Astrocyte of the spinal cord (primary cell): Measurements from ENCODE around the gene BAG5.

ENCODE experiments used
- DNase-seq: peaks from one replicate; pipeline ENCODE4 v3.0.0; 2011; ENCODE audit warnings: low read depth, low spot score
- H3K4me3 ChIP-seq: 2 replicates; pipeline ENCODE4 v1.5.1; 2011; ENCODE audit warnings: low read depth, mild to moderate bottlenecking, low read length, moderate library complexity
- in situ Hi-C: cut with HindIII; loops from 2 replicates; pipeline ENCODE4 v1.10.0; 2017; ENCODE audit warnings: low sequenced_read_pairs
- TF ChIP-seq, protein P1 (sequence below): IDR thresholded peaks from 2 replicates; pipeline ENCODE4 v1.5.1; 2012; ENCODE audit warnings: low read depth, mild to moderate bottlenecking, low read length, inconsistent platforms

Gene BAG5

DNA sequence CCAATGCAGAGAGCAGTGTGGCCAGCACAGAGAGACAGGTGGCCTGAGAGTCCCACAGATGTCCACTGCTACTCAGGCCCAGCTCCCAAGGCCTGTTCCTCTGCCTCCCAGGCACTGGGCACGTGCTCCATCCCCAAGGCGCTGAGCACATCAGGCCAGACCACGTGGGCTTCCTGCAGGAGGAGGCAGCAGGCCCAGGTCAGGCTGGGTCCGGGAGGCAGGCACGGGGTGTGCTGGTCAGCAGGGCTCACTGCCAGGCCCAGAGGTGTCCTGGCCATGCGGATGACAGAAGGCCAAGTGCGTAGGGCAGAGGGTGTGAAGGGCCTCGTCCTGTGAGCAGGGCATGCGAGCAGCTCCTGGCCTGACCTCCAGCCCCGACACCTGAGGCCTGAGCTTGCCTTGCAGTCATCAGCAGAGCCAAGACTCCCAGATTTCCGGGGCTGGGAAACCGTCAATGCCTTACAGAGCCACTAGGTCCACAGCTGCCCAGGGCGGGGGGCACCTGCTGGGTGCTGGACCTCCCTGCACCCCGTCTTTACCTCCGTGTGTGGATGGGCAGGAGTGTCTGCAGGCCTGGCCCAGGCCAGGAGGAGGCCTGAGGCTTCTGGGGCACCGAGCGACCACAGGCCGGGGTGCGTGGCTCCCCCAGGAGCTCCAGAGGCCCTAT, 18.6 kb downstream of the BAG5 start:
- no peak for DNase-seq
- TF ChIP-seq, protein P1, sequence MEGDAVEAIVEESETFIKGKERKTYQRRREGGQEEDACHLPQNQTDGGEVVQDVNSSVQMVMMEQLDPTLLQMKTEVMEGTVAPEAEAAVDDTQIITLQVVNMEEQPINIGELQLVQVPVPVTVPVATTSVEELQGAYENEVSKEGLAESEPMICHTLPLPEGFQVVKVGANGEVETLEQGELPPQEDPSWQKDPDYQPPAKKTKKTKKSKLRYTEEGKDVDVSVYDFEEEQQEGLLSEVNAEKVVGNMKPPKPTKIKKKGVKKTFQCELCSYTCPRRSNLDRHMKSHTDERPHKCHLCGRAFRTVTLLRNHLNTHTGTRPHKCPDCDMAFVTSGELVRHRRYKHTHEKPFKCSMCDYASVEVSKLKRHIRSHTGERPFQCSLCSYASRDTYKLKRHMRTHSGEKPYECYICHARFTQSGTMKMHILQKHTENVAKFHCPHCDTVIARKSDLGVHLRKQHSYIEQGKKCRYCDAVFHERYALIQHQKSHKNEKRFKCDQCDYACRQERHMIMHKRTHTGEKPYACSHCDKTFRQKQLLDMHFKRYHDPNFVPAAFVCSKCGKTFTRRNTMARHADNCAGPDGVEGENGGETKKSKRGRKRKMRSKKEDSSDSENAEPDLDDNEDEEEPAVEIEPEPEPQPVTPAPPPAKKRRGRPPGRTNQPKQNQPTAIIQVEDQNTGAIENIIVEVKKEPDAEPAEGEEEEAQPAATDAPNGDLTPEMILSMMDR = no peak
- in situ Hi-C loops = no loop called here
- H3K4me3 ChIP-seq = no peak overlapping the region

GRCh38 chr14:103543140-103543539, 19.3 kb downstream of the BAG5 start:
- no peak overlapping the region for H3K4me3 ChIP-seq
- DNase-seq = no peak
- TF ChIP-seq, protein P1 = no peak
- in situ Hi-C loops = no loop called here

GRCh38 chr14:103542605-103543088, 19.8 kb downstream of the BAG5 start:
- DNase-seq = no peak
- TF ChIP-seq, protein P1 = no peak
- in situ Hi-C loops = no loop called here
- H3K4me3 ChIP-seq = no peak overlapping the region

DNA sequence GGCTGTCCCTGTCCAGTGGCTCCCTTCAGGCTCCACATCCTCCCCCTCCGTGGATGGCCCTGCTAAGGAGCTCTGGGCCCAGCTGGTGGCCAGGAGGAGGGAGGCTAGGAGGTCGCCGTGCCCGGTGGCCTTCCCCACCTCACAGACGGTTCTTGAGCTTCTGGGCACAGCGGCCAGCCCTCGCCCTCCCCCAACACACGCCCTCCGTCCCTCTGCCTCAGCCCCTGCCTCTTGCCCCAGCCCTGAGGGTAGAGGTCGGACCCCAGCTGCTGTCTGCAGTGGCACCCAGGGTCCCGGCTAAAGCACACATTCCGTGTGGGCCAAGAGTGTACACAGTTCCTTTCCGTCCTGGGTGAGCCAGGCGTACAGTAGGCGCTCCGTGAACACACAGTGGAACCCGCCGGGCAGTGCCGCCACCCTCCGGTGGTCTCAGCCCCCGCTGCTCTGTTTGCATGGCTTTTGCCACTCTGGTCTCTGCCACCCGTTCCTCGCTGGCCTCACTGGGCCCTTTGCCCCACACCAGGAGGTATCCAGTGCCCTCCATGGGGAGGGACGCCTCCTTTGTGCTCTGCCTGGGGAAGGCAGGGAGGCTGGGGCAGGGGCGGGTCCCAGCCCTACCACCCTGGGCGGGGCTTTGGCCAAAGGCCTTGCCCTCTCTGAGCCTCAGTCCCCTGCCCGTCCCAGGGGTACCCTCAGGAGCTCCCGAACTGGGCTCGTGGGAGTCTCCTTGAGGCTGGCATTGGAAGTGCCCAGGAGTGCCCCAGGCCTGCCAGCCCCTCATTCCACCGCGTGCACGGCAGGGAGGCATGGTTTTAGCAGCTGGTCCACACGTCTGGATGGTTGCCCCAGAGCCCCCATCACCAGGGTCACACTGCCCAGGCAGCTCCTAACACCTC, 20.5 kb downstream of the BAG5 start:
- no peak for DNase-seq
- TF ChIP-seq, protein P1 = peak; percentile 7
- no peak overlapping the region for H3K4me3 ChIP-seq
- in situ Hi-C loops = no loop called here

DNA sequence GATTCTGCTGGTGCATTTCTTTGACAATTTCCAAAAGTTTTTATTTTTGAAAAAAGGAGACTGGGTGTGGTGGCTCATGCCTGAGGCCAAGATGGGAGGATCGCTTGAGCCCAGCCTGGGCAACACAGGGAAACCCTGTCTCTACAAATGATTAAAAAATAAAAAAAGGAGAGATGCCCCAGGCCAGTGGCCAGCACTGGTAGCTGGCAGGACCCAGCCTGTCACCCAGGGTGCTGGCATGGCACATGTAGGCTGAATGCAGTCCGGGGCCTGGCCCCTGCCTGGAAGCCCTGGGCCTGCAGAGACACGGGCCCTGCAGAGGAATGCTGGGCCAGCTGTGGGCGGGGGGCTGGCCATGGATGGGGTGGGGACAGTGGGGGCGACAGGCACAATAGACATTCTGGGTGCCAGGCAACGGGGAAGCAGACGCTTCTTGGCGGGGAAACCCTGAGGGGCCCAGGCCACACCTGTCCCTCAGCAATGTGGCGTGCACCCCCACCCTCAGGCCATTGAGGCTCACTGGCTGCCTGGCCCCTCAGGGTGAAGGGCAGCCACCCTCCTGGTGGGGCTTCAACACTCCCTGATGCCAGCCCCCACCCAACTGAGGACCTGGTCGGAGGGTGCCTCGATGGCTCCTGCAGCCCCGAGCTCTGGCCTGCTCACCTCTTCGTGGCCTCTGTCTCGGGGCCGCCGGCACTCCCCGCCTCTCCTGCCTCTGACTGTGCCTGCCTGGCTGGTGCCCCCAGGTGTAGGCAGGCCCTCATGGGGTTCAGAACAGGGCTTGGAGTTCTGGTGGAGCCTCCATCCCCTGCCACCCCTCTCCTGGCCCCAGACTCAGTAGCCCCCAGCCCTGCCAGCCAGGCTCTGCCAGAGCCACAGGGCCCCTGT, 21.4 kb downstream of the BAG5 start:
- TF ChIP-seq, protein P1 = no peak
- no peak overlapping the region for H3K4me3 ChIP-seq
- in situ Hi-C loops = no loop called here
- no peak for DNase-seq
